HG03442 (cell line): Measurements from ENCODE around the gene CCDC85A.

Experiments
- ATAC-seq: cut with Tn5 transposase; IDR thresholded peaks from one replicate; pipeline ENCODE4 v1.9.1; 2021; ENCODE audit warnings: mild to moderate bottlenecking, moderate library complexity; ENCODE audit not compliant: unreplicated experiment

CCDC85A gene

DNA sequence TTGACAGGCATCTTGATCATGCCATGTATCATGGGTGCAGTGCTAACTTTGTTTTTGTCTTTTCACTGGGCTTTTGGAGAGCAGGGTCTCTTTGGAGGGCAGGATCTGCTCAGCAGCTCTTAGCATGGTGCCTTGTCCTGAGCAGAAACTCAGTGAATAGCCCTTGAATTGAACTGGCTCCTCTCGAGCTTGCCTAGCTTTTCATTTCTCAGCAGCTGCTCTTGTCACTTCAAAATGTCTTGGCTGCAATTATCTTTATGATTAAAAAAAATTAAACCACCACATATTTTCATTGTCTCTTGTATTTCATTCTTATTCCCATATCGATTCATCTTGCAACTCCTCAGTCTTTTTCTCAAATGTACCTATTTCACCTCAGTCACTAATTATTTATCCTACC lies 50.5 kb downstream of the CCDC85A start:
- ATAC-seq = no peak

DNA sequence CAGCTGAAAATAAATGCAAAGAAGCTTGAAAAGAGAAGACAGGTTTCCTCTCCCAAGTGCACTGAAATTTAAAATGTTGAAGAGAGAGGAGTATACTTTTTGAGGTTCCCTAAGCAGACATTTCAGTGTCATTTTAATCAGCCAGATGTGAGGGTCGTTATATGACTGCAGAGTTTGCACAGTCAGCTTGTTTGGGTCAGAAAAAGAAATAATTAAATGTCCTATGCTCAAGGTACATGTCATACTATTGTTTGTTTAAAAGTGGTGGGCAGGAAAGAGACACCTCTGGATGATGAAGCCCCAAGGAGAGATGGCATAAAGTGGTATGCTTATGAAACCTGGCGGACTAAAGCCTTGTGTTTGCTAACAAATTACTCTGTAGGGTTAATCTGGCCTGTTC lies 55.2 kb downstream of the CCDC85A start:
- no peak for ATAC-seq

DNA sequence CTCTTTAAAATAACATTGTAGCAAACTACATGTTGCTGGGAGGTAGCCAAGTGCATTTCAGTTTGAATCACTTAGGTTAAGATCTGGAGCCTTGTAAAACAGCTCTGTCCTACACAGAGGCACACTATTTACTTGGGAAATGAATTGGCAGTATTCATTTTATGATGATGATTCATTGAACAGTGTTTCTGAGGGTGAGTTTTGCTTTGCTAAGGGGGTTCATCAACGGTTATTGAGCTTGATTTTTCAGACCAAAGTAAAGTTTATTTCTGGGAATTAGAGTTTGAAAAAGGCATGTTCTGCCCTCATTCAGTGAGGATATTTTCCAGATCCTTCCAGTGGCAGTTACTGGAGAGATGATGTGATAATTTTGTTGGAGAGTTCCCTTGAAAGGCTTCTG lies 55.6 kb downstream of the CCDC85A start:
- ATAC-seq = no peak

DNA sequence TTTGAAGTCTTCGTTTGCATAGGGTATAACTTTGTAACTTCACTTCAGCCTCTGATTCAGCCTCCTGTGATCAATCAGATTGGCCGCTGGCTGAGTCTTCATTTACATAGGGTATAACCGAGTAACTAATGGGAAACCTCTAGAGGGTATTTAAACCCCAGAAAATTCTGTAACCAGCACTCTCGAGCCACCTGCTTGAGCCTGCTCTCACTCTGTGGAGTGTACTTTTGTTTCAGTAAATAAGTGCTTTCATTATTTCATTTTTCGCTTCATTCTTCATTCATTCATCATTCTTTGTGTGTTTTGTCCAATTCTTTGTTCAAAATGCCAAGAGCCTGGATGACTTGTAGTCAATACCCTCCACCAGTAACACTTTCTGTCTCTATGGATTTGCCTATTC lies 56.4 kb downstream of the CCDC85A start:
- ATAC-seq = no peak

DNA sequence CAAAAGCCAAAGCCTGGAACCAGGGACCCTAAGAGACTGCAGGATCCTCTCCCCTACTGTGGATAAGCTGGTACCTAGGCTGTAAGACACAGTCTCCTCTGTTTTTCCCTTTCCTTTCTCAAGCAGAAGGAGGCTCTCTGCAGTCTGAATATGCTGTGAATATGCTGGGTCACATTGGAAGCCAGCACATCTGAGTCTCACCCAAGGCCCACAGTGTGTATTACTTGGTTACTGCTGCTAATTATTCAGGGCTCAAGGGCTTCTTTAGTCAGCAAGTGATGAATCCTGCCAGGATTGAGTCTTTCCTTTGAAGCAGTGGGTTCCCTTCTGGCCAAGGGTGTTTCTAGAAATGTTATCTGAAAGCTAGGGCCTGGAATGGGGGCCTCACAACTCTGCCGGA lies 60.7 kb downstream of the CCDC85A start:
- ATAC-seq = no peak

DNA sequence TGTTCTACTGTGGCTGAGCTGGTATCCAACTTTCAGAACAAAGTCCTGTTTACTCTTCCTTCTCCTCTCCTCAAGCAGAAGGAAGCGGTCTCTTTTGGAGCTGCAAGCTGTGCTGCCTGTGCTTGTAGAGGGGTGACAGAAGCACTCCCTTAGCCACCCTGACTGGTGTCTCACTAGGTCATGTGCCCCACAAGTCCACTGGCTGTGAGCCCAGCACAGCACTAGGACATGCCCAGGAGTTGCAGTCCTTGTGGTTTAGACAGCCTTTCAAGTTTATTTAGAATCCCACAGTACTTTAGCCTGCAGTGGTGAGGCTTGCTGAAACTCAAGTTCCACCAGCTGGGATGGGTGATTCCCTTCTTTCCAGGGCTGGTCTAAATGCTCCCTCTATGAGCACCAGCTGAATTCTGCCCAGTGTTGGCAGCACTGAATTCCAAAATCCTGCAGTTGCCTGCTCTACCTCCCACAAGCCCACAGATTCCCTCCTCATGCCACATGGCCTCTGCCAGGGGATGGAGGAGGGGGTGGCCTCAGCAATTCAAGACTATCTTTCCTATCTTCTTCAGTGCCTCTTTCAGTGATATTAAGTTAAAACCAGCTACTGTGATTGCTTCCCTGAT lies 61.2 kb downstream of the CCDC85A start:
- ATAC-seq = no peak

DNA sequence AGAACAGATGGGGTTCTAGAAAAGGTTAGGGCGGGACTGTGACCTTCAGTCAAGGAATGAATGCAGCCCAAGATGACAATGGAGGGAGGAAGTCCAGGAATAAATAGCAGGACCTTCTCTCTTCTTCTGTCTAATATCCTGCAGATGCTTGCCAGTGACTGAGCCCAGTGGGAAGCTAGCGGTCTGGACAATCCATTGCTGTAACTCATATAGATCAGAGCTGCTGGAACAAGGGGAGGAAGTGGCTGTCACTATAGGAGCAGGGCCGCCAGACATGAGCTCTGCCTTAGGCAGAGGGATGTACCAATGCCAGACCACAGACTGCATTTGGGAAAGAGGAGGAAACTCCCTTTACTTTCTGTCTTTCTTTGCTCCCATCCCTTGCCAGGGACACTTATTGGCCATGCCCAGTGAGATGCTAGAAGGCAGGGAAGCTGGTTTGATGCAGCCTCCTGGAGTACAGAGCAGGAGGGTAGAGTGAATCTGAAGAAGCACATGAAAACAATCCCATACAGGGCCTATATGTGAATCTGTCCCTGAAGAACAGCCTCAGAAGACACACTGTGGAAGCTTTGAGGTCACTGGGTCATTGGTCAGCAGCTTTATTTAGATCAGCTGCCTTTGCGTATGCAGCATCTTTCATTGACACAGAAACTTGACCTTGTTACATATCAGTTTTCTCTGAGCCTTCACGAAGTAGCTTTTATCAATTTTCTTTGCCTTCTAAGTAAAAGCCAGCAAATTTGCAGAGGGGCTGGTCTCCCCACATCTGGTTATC lies 65.4 kb downstream of the CCDC85A start:
- ATAC-seq = no peak

DNA sequence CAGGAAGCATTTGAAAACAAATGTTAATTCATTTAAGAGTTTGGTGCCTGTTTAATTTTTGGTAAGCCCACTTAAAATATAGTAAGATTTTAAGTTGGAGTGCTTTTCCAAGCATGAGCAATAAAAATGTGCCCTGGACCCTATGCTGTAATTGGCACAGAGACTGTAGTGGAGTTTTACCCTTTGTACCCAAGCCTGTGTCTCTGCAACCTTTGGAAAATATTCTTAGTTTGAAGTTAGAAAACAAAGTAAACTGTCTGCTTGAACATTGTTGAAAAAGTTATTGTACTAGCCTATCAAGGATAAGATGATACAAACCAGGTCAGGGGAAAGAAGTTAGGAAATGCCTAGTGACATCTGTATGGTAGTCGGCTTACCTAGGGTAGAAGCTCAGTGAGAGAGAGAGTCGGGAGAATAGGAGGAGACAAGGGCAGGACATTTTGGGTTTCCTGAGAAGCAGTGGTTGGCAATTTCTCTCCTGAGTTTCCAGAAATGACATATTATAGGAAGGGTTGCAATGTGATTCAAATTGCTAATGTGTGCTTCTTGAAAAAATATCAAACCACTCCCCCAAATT lies 66.5 kb downstream of the CCDC85A start:
- no peak for ATAC-seq

DNA sequence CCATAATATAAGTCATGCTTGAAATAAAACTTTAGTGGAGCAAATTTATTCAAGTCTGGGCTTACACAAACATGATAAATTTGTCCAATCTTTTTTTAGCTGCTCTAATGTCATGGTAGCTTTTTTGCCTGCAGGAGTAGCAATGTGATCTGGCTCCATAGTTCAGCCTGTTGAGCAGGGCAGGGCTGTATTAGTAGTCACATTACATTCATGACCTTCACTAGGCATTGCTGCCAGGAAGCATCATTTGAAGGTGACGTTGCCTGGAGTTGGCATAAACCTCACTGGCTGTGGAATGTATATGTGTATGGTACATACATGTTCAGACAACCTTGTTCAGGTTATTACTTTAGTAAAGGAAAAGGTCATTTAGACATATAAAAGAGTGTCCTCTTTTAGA lies 76.6 kb downstream of the CCDC85A start:
- no peak for ATAC-seq

DNA sequence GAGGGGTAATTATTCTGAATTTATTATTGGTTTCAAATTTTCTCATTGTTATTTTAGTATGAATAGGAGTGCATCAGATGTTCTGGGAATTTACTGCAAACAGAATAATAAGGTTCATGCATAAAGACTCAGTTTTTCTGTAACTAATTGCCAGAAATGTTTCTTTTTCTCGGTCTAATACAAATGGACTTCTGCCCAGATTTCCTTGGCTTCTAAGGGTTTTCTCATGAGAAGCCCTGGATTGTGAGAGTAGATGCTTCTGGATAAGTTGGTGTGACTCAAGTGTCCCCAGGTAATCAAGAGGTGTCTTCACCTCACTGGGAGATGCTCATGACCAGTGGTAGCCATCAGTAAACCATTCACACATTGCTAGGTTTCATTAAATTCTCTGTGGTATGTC lies 78.5 kb downstream of the CCDC85A start:
- no peak for ATAC-seq

DNA sequence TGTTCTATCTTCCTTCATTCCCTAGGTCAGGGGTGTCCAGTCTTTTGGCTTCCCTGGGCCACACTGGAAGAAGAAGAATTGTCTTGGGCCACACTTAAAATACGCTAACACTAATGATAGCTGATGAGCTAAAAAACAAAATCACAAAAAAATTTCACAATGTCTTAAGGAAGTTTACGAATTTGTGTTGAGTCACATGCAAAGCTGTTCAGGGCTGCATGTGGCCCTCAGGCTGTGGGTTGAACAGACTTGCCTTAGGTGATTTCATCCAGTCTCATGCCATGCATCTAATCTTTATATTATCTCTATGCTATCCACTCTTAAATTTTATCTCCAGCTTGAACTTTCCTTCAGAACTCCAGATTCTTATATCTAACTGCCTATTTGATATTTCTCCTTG lies 80.1 kb downstream of the CCDC85A start:
- no peak for ATAC-seq

DNA sequence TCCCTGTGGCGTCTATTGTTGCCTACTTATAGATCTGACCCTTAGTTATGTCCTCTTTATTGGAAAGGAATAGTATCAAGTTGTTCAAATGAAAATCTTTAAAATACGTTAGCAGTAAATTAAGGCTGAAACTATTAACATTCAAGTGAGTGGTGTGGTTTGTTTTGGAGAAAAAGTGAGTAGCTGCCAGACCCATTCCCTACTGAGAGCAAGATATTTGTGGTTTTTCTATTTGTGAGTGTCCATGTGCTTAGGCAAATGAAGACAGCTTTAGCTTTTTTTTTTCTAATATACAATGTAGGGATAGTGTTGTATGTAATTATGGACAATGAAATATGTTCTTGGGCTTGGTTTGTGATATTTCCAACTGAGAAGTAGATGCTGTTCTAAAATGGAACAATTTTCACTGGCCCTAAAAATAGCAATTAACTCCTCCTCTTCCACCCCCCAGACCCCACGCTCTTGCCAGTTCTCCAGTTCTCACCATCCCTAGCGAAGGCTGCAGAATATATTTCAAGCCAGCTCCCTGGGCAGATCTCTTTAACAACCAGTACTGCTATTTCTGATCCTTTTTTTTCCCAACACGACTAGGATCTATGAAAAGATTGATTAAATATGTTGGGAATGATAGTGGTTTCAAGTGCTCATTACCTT lies 83.1 kb downstream of the CCDC85A start:
- ATAC-seq = no peak

DNA sequence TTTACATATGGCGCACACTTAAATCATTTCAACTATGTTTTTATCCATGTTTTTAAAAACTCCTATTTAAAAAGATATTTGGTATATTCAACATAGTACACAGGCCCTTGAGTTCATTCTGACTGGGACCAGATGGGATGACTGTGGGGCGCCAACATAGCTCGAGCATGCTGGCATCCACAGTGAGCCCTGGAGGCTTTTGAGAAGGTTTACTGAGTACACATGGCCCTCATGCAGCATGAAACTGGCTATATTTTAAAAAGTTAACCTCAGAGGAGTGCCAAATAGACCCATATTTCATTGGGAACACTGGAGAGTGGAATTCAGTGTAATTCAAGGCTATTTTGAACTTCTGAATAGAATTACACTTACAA lies 83.6 kb downstream of the CCDC85A start:
- no peak for ATAC-seq

DNA sequence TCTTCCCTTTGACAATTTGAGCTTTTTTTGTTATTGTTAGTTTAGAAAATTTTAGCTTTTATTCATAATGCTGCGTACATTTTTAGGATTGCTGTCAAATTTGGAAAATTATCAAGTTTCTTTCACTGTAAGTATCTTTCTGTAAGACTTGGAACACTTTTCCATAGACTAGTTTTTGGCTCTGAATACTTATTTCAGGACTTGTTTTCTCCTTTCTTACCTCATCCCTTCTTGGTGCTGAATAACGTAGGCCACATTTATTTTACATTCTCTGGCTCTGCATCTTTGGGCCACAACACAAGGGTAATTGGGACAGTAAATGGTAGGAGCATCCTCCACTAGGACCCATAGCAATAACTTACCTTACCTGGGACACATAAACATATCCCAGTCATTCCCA lies 85.1 kb downstream of the CCDC85A start:
- ATAC-seq = no peak

DNA sequence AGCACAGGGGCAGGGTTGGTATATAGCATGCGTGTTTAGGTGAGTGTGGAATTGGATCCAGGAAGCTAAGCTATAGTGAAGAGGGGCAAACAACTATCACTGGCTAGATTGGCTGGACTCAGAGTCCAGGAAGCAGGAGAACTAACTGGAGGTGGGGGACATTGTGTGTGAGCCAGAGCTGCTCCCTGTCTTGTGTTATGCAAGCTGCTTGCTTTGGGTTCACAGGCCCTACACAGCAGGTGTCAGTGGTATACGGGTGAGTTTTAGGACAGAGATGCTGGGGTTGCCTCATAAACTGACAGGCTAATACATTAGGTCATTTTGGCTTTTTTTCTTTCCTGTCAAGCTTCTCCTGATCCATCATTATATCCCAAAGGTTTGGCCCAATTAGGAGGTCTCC lies 87.5 kb downstream of the CCDC85A start:
- ATAC-seq = no peak

DNA sequence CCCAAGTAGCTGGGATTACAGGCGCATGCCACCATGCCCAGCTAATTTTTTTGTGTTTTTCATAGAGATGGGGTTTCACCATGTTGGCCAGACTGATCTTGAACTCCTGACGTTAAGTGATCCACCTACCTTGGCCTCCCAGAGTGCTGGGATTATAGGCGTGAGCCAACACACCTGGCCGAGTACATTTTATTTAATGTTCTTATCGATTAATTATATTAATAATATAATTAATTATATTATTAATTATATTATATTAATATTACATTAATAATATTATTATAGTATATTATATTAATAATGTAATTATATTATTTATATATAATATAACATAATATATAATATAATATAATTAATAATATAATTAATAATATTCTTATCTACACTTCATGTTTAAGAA lies 101.4 kb downstream of the CCDC85A start:
- no peak for ATAC-seq

DNA sequence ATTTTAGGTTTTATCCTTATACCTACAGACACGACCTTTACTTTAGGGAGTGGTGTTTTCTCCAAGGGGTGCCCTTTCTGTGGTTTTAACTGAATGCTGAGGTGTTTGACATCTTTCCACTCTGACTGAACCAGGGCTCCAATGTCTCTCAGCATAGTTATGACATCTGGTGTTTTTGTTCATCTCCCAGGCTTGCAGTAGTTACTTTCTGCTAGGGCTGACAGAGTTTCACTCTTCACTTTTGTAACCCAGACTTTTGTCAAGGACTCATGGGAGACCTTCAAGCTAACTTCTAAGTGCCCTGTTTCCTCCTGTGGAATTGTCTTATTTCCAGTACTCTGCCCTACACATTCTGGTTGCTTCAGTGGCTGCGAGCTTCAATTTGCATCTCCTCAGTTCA lies 103.1 kb downstream of the CCDC85A start:
- ATAC-seq = no peak

DNA sequence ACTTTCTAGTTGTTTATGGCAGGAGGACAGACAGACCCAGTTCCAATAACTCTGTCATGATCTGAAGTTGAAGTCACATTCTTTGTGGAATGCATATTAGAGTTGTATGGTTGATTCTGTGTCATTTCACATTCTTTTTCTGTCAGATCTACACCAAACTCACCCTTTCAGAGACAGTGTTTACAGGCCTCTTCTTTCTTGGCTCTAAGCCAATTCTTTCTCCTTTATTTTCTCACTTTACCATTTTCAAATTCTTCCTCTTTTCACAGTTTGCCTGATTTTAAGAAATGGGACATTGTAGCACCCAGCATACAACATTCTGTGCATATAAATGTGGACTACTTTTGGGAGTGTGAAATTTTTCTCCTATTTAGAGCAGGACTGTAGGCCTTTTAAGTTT lies 103.7 kb downstream of the CCDC85A start:
- no peak for ATAC-seq

DNA sequence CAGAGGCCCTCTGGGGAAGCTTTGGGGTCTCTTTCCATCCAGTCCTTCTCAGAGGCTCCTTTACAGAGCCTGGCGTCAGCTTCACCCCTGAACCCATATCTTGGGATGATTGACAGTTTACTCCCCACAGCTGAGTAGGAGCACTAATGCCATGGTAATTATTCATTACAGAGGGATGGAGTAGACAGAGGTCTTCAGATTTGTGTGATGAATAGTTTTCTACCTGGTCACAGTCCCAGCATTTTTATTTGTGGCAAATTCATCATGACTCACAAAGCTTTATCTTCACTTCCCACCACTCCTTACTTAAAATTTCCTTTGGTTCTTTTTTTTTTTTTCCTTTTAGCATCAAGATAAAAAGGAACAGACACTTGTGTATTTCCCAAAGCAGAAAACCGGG lies 104.2 kb downstream of the CCDC85A start:
- ATAC-seq = no peak

DNA sequence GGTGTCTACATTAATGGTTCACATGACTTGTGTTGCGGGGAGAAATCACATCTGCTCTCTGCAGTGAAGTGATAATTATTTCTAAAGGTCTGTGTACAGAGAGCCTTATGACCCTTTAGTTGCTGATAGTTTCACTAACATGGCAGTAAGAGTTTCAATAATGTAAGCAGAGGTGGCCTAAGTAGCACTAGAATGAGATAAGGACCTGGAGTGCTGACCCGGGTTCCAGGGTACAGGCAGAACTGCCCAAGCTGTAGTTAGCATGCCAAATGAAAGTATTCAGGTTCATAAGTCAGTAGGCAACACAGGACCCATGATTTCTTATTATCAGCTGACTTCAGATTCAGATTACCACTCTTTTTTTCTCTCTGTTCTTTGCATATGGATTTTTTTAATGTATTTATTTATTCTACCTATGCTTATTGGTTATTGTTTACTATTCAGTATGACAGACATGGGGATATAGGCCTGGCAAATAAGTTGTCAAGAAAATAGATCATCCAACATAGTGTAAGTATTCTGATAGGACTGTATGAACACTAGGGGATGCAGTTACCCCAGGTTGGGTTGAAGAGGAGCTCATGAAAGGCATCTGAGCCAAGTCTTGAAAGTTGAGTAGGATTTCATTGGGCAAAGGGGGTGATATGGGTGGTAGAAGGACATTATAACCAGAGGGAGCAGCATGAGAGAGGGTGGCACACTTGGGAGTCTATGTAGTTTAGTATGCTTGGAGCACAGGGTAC lies 105.2 kb downstream of the CCDC85A start:
- no peak for ATAC-seq

DNA sequence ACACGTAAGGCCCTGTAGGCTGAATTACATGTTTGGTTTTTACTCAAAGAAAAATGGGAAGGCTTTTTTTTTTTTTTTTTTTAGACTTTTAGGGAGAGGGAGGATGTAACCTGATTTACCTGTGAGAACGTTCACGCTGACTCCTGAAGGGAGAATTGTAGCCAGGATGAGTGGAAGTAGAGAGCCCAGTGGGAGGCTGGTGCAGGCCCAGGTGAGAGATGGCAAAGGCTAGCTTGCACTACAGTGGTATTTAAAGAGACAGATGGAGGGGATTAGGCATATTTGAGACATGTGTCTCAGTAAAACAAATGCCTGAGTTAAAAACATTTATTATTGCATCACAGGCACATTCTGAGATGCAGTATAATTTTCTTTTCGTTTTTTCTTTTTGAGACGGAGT lies 107.9 kb downstream of the CCDC85A start:
- no peak for ATAC-seq
